ENCODE measurements around the gene CSNK1A1.

- TF ChIP-seq ZFP30 (CRISPR knock-in tag; IDR thresholded peaks at IDR 0.05) (no peak), TCF4 (CRISPR knock-in tag; IDR thresholded peaks at IDR 0.05; ENCODE audit: borderline replicate concordance) (no peak), ZFP3 (CRISPR knock-in tag; IDR thresholded peaks at IDR 0.05) (no peak), OSR1 (CRISPR knock-in tag; IDR thresholded peaks at IDR 0.05) (no peak), CREB5 (CRISPR knock-in tag; IDR thresholded peaks at IDR 0.05; ENCODE audit: low read depth) (no peak), ZNF8 (CRISPR knock-in tag; IDR thresholded peaks at IDR 0.05) (no peak), POU6F1 (CRISPR knock-in tag; IDR thresholded peaks at IDR 0.05; ENCODE audit: borderline replicate concordance, low read depth) (no peak), SNAI2 (CRISPR knock-in tag; IDR thresholded peaks at IDR 0.05) (no peak), CSDC2 (CRISPR knock-in tag; IDR thresholded peaks at IDR 0.05) (no peak), CSRNP3 (CRISPR knock-in tag; IDR thresholded peaks at IDR 0.05) (no peak), ESRRG (CRISPR knock-in tag; IDR thresholded peaks at IDR 0.05) (no peak), ZNF70 (CRISPR knock-in tag; IDR thresholded peaks at IDR 0.05) (no peak)
- TF ChIP-seq, protein P1, sequence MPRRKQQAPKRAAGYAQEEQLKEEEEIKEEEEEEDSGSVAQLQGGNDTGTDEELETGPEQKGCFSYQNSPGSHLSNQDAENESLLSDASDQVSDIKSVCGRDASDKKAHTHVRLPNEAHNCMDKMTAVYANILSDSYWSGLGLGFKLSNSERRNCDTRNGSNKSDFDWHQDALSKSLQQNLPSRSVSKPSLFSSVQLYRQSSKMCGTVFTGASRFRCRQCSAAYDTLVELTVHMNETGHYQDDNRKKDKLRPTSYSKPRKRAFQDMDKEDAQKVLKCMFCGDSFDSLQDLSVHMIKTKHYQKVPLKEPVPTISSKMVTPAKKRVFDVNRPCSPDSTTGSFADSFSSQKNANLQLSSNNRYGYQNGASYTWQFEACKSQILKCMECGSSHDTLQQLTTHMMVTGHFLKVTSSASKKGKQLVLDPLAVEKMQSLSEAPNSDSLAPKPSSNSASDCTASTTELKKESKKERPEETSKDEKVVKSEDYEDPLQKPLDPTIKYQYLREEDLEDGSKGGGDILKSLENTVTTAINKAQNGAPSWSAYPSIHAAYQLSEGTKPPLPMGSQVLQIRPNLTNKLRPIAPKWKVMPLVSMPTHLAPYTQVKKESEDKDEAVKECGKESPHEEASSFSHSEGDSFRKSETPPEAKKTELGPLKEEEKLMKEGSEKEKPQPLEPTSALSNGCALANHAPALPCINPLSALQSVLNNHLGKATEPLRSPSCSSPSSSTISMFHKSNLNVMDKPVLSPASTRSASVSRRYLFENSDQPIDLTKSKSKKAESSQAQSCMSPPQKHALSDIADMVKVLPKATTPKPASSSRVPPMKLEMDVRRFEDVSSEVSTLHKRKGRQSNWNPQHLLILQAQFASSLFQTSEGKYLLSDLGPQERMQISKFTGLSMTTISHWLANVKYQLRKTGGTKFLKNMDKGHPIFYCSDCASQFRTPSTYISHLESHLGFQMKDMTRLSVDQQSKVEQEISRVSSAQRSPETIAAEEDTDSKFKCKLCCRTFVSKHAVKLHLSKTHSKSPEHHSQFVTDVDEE (CRISPR knock-in tag; IDR thresholded peaks at IDR 0.05): no peak
- TF ChIP-seq, protein P2, sequence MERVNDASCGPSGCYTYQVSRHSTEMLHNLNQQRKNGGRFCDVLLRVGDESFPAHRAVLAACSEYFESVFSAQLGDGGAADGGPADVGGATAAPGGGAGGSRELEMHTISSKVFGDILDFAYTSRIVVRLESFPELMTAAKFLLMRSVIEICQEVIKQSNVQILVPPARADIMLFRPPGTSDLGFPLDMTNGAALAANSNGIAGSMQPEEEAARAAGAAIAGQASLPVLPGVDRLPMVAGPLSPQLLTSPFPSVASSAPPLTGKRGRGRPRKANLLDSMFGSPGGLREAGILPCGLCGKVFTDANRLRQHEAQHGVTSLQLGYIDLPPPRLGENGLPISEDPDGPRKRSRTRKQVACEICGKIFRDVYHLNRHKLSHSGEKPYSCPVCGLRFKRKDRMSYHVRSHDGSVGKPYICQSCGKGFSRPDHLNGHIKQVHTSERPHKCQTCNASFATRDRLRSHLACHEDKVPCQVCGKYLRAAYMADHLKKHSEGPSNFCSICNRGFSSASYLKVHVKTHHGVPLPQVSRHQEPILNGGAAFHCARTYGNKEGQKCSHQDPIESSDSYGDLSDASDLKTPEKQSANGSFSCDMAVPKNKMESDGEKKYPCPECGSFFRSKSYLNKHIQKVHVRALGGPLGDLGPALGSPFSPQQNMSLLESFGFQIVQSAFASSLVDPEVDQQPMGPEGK (CRISPR knock-in tag; IDR thresholded peaks at IDR 0.05; ENCODE audit: borderline replicate concordance): no peak
These were observed 9.3 kb downstream of the CSNK1A1 start for GRCh38 chr5:149541893-149542292.
